DND-41 (cell line): ENCODE data around the gene ZNF786.

ENCODE experiments used
- ATAC-seq: fragments of 200-7000 bp; cut with Tn5 transposase; 3 replicates; pipeline ENCODE4 v1.9.1; 2021; ENCODE audit warnings: low read depth; ENCODE audit not compliant: insufficient read depth
- DNase-seq: peaks from one replicate; pipeline ENCODE4 v3.0.0-alpha.2; 2020
- H2AFZ ChIP-seq: 2 replicates; pipeline ENCODE4 v1.6.0; 2012; ENCODE audit warnings: low read depth, low read length
- H3K27ac ChIP-seq: 2 replicates; pipeline ENCODE4 v1.5.1; 2012; ENCODE audit warnings: low read length, inconsistent platforms
- H3K27me3 ChIP-seq: fragments of 200-600 bp; sonication (generic); 2 replicates; pipeline ENCODE4 v1.6.0; 2012; ENCODE audit warnings: low read length, mild to moderate bottlenecking, inconsistent platforms; ENCODE audit not compliant: insufficient read depth, poor library complexity
- H3K36me3 ChIP-seq: 2 replicates; pipeline ENCODE4 v1.5.1; 2012; ENCODE audit warnings: low read length, inconsistent platforms; ENCODE audit not compliant: insufficient read depth
- H3K4me1 ChIP-seq: 2 replicates; pipeline ENCODE4 v1.5.1; 2012; ENCODE audit warnings: mild to moderate bottlenecking, low read length; ENCODE audit not compliant: insufficient read depth
- H3K4me2 ChIP-seq: 2 replicates; pipeline ENCODE4 v1.6.0; 2012; ENCODE audit warnings: mild to moderate bottlenecking, moderate library complexity, low read length, inconsistent platforms; ENCODE audit not compliant: insufficient read depth
- H3K4me3 ChIP-seq, 2 experiments: fragments of 200-600 bp in 1 of 2; shearing (Covaris generic) in 1 of 2; 2 replicates each; pipeline ENCODE4 v1.5.1; 2012 to 2016; ENCODE audit warnings: inconsistent platforms in 2 of 2, low read length in 2 of 2, mild to moderate bottlenecking in 2 of 2, low read depth in 1 of 2, moderate library complexity in 1 of 2
- H3K79me2 ChIP-seq: 2 replicates; pipeline ENCODE4 v1.6.0; 2012; ENCODE audit warnings: low read length, inconsistent platforms; ENCODE audit not compliant: insufficient read depth
- H3K9ac ChIP-seq: 2 replicates; pipeline ENCODE4 v1.6.0; 2012; ENCODE audit warnings: low read depth, mild to moderate bottlenecking, inconsistent platforms, low read length, moderate library complexity
- H3K9me3 ChIP-seq: 2 replicates; pipeline ENCODE4 v1.5.1; 2012; ENCODE audit warnings: low read length, moderate library complexity, mild to moderate bottlenecking, inconsistent platforms; ENCODE audit not compliant: insufficient read depth, severe bottlenecking
- H4K20me1 ChIP-seq: 2 replicates; pipeline ENCODE4 v1.6.0; 2012; ENCODE audit warnings: low read length; ENCODE audit not compliant: insufficient read depth
- EZH2 ChIP-seq: IDR thresholded peaks from 3 replicates; pipeline ENCODE4 v1.6.1; 2012; ENCODE audit warnings: borderline replicate concordance, low read depth, mild to moderate bottlenecking, moderate library complexity, low read length, inconsistent platforms; ENCODE audit not compliant: severe bottlenecking
- TF ChIP-seq, protein P1 (sequence below): IDR thresholded peaks from 2 replicates; pipeline ENCODE4 v1.5.1; 2012; ENCODE audit warnings: borderline replicate concordance, low read length, moderate library complexity, mild to moderate bottlenecking; ENCODE audit not compliant: poor library complexity, severe bottlenecking; ENCODE audit errors: extremely low read depth

ZNF786 gene

DNA sequence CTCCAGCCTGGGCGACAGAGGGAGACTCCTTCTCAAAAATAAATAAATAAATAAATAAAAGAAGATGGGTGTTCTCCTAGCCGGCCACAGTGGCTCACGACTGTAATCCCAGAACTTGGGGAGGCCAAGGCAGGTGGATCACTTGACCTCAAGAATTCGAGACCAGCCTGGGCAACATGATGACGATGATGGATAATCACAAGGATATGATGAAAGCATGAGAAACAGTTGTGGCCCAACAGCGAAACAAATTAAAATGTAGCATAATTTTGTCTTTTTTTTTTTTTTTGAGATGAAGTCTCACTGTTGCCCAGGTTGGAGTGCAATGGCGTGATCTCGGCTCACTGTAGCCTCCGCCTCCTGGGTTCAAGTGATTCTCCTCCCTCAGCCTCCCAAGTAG is 12.9 kb downstream of the ZNF786 start:
- no peaks in the 10 kb centered on the region for H3K27me3 ChIP-seq
- TF ChIP-seq EZH2: no peak
- TF ChIP-seq, protein P1, sequence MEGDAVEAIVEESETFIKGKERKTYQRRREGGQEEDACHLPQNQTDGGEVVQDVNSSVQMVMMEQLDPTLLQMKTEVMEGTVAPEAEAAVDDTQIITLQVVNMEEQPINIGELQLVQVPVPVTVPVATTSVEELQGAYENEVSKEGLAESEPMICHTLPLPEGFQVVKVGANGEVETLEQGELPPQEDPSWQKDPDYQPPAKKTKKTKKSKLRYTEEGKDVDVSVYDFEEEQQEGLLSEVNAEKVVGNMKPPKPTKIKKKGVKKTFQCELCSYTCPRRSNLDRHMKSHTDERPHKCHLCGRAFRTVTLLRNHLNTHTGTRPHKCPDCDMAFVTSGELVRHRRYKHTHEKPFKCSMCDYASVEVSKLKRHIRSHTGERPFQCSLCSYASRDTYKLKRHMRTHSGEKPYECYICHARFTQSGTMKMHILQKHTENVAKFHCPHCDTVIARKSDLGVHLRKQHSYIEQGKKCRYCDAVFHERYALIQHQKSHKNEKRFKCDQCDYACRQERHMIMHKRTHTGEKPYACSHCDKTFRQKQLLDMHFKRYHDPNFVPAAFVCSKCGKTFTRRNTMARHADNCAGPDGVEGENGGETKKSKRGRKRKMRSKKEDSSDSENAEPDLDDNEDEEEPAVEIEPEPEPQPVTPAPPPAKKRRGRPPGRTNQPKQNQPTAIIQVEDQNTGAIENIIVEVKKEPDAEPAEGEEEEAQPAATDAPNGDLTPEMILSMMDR: no peak
- H3K4me1 ChIP-seq: no peaks in the 10 kb centered on the region
- no peak overlapping the region for H3K4me3 ChIP-seq
- no peaks in the 10 kb centered on the region for H4K20me1 ChIP-seq
- DNase-seq: no peak
- peaks cover 29% of the 10 kb centered on the region for H3K36me3 ChIP-seq
- no peak overlapping the region for H3K27ac ChIP-seq
- H2AFZ ChIP-seq: no peak overlapping the region
- H3K9me3 ChIP-seq: no peaks in the 10 kb centered on the region
- H3K4me2 ChIP-seq: no peak overlapping the region
- peaks cover 16% of the 10 kb centered on the region; the same call in 1 of the 2 replicates for H3K79me2 ChIP-seq
- ATAC-seq: no peak
- H3K9ac ChIP-seq: no peak overlapping the region

DNA sequence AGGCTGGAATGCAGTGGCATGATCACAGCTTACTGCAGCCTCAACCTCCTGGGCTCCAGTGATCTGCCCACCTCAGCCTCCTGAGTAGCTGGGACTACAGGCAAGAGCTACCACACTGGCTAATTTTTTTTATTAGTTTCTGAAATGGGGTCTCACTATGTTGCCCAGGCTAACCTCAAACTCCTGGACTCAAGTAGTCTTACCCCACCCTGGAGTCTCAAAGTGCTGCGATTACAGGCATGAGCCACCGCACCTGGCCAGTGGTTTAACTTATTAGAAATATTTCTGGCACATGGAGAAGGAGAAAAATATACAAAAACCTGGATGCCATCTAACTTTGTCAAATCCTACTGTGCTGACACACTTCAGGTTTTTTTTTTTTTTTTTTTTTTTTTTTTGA is 15.2 kb downstream of the ZNF786 start:
- Histone ChIP-seq H2AFZ (no peak overlapping the region), H3K9me3 (no peaks in the 10 kb centered on the region), H3K79me2 (peaks cover 10% of the 10 kb centered on the region; the same call in 1 of the 2 replicates), H3K4me2 (no peak overlapping the region), H4K20me1 (peaks cover 4% of the 10 kb centered on the region; the same call in 1 of the 2 replicates), H3K9ac (no peak overlapping the region), H3K4me3 (no peak overlapping the region), H3K27ac (no peak overlapping the region), H3K4me1 (no peaks in the 10 kb centered on the region), H3K27me3 (no peaks in the 10 kb centered on the region), H3K36me3 (peaks cover 47% of the 10 kb centered on the region)
- TF ChIP-seq EZH2: no peak
- TF ChIP-seq, protein P1: no peak
- ATAC-seq (no peak), DNase-seq (no peak)

DNA sequence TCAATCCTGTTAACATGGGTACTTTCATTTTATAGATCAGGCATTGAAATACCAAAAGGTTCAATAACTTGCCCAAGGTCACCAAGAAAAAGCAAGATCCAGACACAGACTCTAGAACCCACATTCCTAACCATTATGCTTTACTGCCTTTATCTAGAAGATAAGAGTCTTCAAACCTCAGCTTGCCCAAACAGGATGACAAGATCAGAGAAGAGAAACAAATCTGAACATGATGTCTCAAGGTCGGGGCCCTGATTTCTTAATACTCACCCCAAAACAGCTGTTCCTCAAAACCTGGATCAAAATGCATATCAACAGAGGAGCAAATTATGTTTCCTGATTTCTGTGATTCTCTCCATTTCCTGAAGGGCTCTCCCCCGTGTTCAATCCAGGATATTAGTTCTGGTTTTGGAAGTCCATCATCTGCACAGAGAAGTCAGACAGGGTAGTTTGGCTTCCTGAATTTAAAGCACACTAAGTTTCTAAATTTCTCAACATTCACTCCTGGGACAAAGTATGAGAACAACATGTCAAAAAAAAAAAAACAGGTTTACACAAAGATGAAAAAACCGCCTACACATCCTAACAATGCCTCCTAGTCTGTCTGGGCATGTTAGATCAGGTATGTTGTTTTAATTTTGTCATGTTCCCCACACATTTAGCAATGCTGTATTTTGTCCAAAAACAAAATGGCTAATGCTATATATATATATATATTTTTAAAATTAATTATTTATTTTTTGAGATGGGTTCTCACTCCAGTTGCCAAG is 16.2 kb downstream of the ZNF786 start:
- peaks cover 48% of the 10 kb centered on the region for H3K36me3 ChIP-seq
- DNase-seq (no peak), ATAC-seq (no peak)
- H3K9me3 ChIP-seq: no peaks in the 10 kb centered on the region
- H3K27me3 ChIP-seq: no peaks in the 10 kb centered on the region
- no peak overlapping the region for H3K4me2 ChIP-seq
- H3K27ac ChIP-seq: no peak overlapping the region
- H2AFZ ChIP-seq: no peak overlapping the region
- peaks cover 4% of the 10 kb centered on the region; the same call in 1 of the 2 replicates for H4K20me1 ChIP-seq
- no peak overlapping the region for H3K4me3 ChIP-seq
- TF ChIP-seq, protein P1: no peak
- TF ChIP-seq EZH2: no peak
- 0 out of 2 replicates have a peak, but pooled peaks cover 6% of the 10 kb centered on the region for H3K79me2 ChIP-seq
- H3K9ac ChIP-seq: no peak overlapping the region
- no peaks in the 10 kb centered on the region for H3K4me1 ChIP-seq
